22Rv1 (cell line): ENCODE data around the gene AK1.

Experiments used
- ZFX ChIP-seq: fragments of 450-650 bp; IDR thresholded peaks from 2 replicates; pipeline ENCODE4 v1.6.1; 2017; ENCODE audit warnings: antibody characterized with exemption, borderline replicate concordance
- TF ChIP-seq, protein P1 (sequence below): fragments of 450-650 bp; IDR thresholded peaks from 2 replicates; pipeline ENCODE4 v1.5.1; 2017; ENCODE audit warnings: mild to moderate bottlenecking

GRCh38 chr9:127892831-127893230 is 15.4 kb upstream of the AK1 start:
- TF ChIP-seq, protein P1, sequence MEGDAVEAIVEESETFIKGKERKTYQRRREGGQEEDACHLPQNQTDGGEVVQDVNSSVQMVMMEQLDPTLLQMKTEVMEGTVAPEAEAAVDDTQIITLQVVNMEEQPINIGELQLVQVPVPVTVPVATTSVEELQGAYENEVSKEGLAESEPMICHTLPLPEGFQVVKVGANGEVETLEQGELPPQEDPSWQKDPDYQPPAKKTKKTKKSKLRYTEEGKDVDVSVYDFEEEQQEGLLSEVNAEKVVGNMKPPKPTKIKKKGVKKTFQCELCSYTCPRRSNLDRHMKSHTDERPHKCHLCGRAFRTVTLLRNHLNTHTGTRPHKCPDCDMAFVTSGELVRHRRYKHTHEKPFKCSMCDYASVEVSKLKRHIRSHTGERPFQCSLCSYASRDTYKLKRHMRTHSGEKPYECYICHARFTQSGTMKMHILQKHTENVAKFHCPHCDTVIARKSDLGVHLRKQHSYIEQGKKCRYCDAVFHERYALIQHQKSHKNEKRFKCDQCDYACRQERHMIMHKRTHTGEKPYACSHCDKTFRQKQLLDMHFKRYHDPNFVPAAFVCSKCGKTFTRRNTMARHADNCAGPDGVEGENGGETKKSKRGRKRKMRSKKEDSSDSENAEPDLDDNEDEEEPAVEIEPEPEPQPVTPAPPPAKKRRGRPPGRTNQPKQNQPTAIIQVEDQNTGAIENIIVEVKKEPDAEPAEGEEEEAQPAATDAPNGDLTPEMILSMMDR: no peak
- no peak for TF ChIP-seq ZFX
